ENCODE results near the gene KRT85.

Gene KRT85

DNA sequence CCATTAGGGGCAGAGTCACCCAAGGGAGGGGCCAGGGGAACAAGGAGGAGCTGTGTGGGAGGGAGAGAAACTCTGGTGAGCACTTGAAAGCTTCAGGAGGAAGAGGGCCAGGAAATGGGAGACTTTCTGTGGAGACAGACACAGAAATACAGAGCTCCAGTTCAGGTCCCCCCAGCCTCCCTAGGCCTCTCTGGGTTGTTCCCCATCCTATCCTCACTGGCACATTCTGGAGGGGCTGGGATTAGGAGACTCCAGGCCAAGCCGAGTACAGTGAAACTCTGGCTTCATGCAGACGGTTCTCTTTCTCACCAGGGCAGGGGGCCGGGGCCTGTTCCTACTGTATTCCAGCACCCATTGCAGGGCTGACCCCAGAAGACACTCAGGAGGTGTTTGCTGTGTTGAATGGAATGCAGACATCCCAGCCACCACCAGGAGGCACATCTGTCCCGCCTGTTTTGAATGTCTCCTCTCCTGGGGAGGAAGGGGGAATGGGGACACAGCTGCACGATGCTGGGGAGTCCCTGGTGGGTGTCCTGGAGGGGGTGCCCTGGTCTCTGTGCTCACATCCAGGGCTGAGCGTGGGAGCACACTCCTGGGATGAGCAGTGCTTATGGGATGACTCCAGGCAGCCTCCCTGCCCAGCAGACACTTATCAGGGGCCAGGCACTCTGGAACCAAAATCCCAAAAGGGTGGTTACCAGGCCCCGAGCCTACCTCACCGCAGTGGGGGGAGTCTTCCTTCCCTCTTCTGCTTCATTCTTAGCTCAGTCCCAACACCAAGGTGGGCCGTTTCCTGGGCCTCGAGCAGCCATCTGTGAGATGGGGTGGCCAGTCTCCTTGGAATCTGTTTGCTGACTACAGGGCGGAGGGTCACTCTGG lies 23.7 kb upstream of the KRT85 start:
- peak; percentile 15 for DNase-seq
- Histone ChIP-seq H3K27ac (ENCODE audit: low read length) (no peak overlapping the region), H2AFZ (ENCODE audit: low read length) (no peak overlapping the region)

GRCh38 chr12:52389313-52390207 lies 22.3 kb upstream of the KRT85 start:
- no peak for DNase-seq
- Histone ChIP-seq H3K79me2 (ENCODE audit: low read length) (no peaks in the 10 kb centered on the region), H3K4me3 (ENCODE audit: low read length) (no peak overlapping the region), H3K9me2 (replicated peaks; ENCODE audit: insufficient read depth, low read length) (no peaks in the 10 kb centered on the region), H3K4me2 (ENCODE audit: low read depth, low read length) (no peak overlapping the region), H3K27me3 (replicated peaks; ENCODE audit: insufficient read depth, low read length) (peaks cover 66% of the 10 kb centered on the region), H2AFZ (ENCODE audit: low read length) (no peak overlapping the region), H3K27ac (ENCODE audit: low read length) (no peak overlapping the region), H3K9me3 (replicated peaks; ENCODE audit: insufficient read depth, low read length) (no peaks in the 10 kb centered on the region), H3F3A (ENCODE audit: insufficient read depth, low read length) (no peaks in the 10 kb centered on the region), H3K9ac (ENCODE audit: low read length) (no peak overlapping the region), H3K4me1 (ENCODE audit: low read length) (no peaks in the 10 kb centered on the region), H3K36me3 (replicated peaks; ENCODE audit: insufficient read depth, low read length) (no peaks in the 10 kb centered on the region), H4K20me1 (ENCODE audit: insufficient read depth, low read length) (no peaks in the 10 kb centered on the region)
- TF ChIP-seq EZH2phosphoT487 (IDR thresholded peaks at IDR 0.05; ENCODE audit: low read length) (no peak), CTCF (IDR thresholded peaks at IDR 0.05; ENCODE audit: low read length) (no peak), EZH2 (optimal IDR thresholded peaks at IDR 0.05; ENCODE audit: low read depth, low read length) (no peak)

More for the DNA sequence above, 23.7 kb upstream of the KRT85 start:
- Histone ChIP-seq H3K9ac (ENCODE audit: low read length) (no peak overlapping the region), H3K9me2 (replicated peaks; ENCODE audit: insufficient read depth, low read length) (no peaks in the 10 kb centered on the region), H3F3A (ENCODE audit: insufficient read depth, low read length) (no peaks in the 10 kb centered on the region), H3K4me1 (ENCODE audit: low read length) (no peaks in the 10 kb centered on the region), H3K27me3 (replicated peaks; ENCODE audit: insufficient read depth, low read length) (peaks cover 63% of the 10 kb centered on the region), H3K79me2 (ENCODE audit: low read length) (no peaks in the 10 kb centered on the region), H3K4me3 (ENCODE audit: low read length) (no peak overlapping the region), H4K20me1 (ENCODE audit: insufficient read depth, low read length) (no peaks in the 10 kb centered on the region), H3K9me3 (replicated peaks; ENCODE audit: insufficient read depth, low read length) (no peaks in the 10 kb centered on the region), H3K4me2 (ENCODE audit: low read depth, low read length) (no peak overlapping the region), H3K36me3 (replicated peaks; ENCODE audit: insufficient read depth, low read length) (no peaks in the 10 kb centered on the region)
- TF ChIP-seq EZH2 (optimal IDR thresholded peaks at IDR 0.05; ENCODE audit: low read depth, low read length) (no peak), CTCF (IDR thresholded peaks at IDR 0.05; ENCODE audit: low read length) (peak; percentile 39)

GRCh38 chr12:52387859-52388258 lies 20.6 kb upstream of the KRT85 start:
- DNase-seq, result no peak
- H3K4me2 ChIP-seq (ENCODE audit: low read depth, low read length), result no peak overlapping the region
- TF ChIP-seq CTCF (IDR thresholded peaks at IDR 0.05; ENCODE audit: low read length) (no peak), EZH2 (optimal IDR thresholded peaks at IDR 0.05; ENCODE audit: low read depth, low read length) (no peak), EZH2phosphoT487 (IDR thresholded peaks at IDR 0.05; ENCODE audit: low read length) (no peak)
- no peaks in the 10 kb centered on the region for H3K79me2 ChIP-seq (ENCODE audit: low read length)
- no peak overlapping the region for H3K4me3 ChIP-seq (ENCODE audit: low read length)
- no peak overlapping the region for H3K9ac ChIP-seq (ENCODE audit: low read length)
- no peak overlapping the region for H2AFZ ChIP-seq (ENCODE audit: low read length)
- no peaks in the 10 kb centered on the region for H3K9me3 ChIP-seq (replicated peaks; ENCODE audit: insufficient read depth, low read length)
- H3K27ac ChIP-seq (ENCODE audit: low read length), result no peak overlapping the region
- no peaks in the 10 kb centered on the region for H3F3A ChIP-seq (ENCODE audit: insufficient read depth, low read length)
- no peaks in the 10 kb centered on the region for H3K36me3 ChIP-seq (replicated peaks; ENCODE audit: insufficient read depth, low read length)
- no peaks in the 10 kb centered on the region for H4K20me1 ChIP-seq (ENCODE audit: insufficient read depth, low read length)
- no peaks in the 10 kb centered on the region for H3K4me1 ChIP-seq (ENCODE audit: low read length)
- H3K27me3 ChIP-seq (replicated peaks; ENCODE audit: insufficient read depth, low read length), result peaks cover 70% of the 10 kb centered on the region
- H3K9me2 ChIP-seq (replicated peaks; ENCODE audit: insufficient read depth, low read length), result no peaks in the 10 kb centered on the region
